Common myeloid progenitor, CD34-positive (primary cell): ENCODE results near the gene BBX.
A peak's percentile ranks its signal among the peaks of the same experiment; 100 is the strongest.
"Not testable (repeated sequence)": the region's sequence is repeated elsewhere in the genome, so short reads cannot be mapped to it uniquely, and the experiment has no call there.

ENCODE experiments used
- CTCF ChIA-PET: fragments of 350-600 bp; sonication (Branson Sonifier 250); formaldehyde crosslinking; loops from one replicate; lab custom pipeline; 2021; ENCODE audit warnings: antibody characterized with exemption; lab: Charles Lee
- POLR2A ChIA-PET: fragments of 350-600 bp; sonication (Branson Sonifier 250); formaldehyde crosslinking; loops from one replicate; lab custom pipeline; 2021; ENCODE audit warnings: antibody characterized with exemption; lab: Charles Lee
- DNase-seq, 3 donors: peaks; one replicate each; pipeline versions ENCODE4 v3.0.0 to v3.0.0-alpha.2; 2013
- H3K27ac ChIP-seq, 2 experiments: 1 replicate in 1 of 2; 2 replicates in 1 of 2; pipeline ENCODE4 v1.7.0; 2013; ENCODE audit warnings: inconsistent platforms in 2 of 2, low read length in 2 of 2, mild to moderate bottlenecking in 2 of 2, low read depth in 1 of 2, moderate library complexity in 1 of 2; ENCODE audit not compliant: severe bottlenecking in 2 of 2, insufficient read depth in 1 of 2, poor library complexity in 1 of 2
- H3K27me3 ChIP-seq, 5 experiments: replicated peaks in 2 of 5; 1 replicate in 3 of 5; 2 replicates in 2 of 5; pipeline versions ENCODE4 v1.6.1 to v1.7.0; 2013; ENCODE audit warnings: low read length in 4 of 5, mild to moderate bottlenecking in 2 of 5, moderate library complexity in 2 of 5, inconsistent platforms in 1 of 5; ENCODE audit not compliant: insufficient read depth in 5 of 5, control insufficient read depth in 4 of 5
- H3K36me3 ChIP-seq, 4 experiments: 1 replicate in 2 of 4; 2 replicates in 2 of 4; pipeline versions ENCODE4 v1.6.1 to v1.7.0; 2013; ENCODE audit warnings: low read length in 3 of 4, control low read depth in 1 of 4, mild to moderate bottlenecking in 1 of 4; ENCODE audit not compliant: control insufficient read depth in 4 of 4, insufficient read depth in 4 of 4
- H3K4me1 ChIP-seq, 4 experiments: 1 replicate in 3 of 4; 2 replicates in 1 of 4; pipeline versions ENCODE4 v1.6.1 to v1.7.1; 2013; ENCODE audit warnings: low read length in 3 of 4, mild to moderate bottlenecking in 3 of 4, control low read depth in 1 of 4, inconsistent platforms in 1 of 4, moderate library complexity in 1 of 4; ENCODE audit not compliant: control insufficient read depth in 4 of 4, insufficient read depth in 4 of 4; ENCODE audit errors: control extremely low read depth in 1 of 4
- H3K4me3 ChIP-seq, 7 experiments: 1 replicate in 4 of 7; 2 replicates in 3 of 7; pipeline versions ENCODE4 v1.5.1 to v1.7.0; 2013; ENCODE audit warnings: mild to moderate bottlenecking in 7 of 7, low read length in 6 of 7, moderate library complexity in 6 of 7, inconsistent platforms in 2 of 7, low read depth in 2 of 7, control low read depth in 1 of 7; ENCODE audit not compliant: insufficient read depth in 4 of 7, control insufficient read depth in 1 of 7; ENCODE audit errors: extremely low read depth in 1 of 7
- H3K9me3 ChIP-seq, 5 experiments: 1 replicate in 4 of 5; 2 replicates in 1 of 5; pipeline versions ENCODE4 v1.6.1 to v1.7.1; 2013; ENCODE audit warnings: low read length in 4 of 5, mild to moderate bottlenecking in 2 of 5, inconsistent platforms in 1 of 5, low read depth in 1 of 5, moderate library complexity in 1 of 5; ENCODE audit not compliant: control insufficient read depth in 4 of 5, insufficient read depth in 2 of 5; ENCODE audit errors: control extremely low read depth in 1 of 5
- WGBS: methylation state at CpG from one replicate; pipeline ENCODE4 v1.1.5; 2013; ENCODE audit not compliant: insufficient coverage; 5-methylcytosine and 5-hydroxymethylcytosine counted together

BBX gene

GRCh38 chr3:107690522-107691138 is 167.9 kb downstream of the BBX start:
- Histone ChIP-seq H3K4me3 (no peak overlapping the region), H3K36me3 (no peaks in the 10 kb centered on the region), H3K27me3 (no peaks in the 10 kb centered on the region), H3K4me1 (no peaks in the 10 kb centered on the region), H3K9me3 (no peaks in the 10 kb centered on the region), H3K27ac (no peak overlapping the region)
- DNase-seq = peak; percentile 72 to 88 (median 86)
- CTCF ChIA-PET = interaction anchor here (0.6 to 9.0 kb wide), 10 partner anchors 14 to 156 kb away, joined by 3 to 64 read pairs (median 3); no protein-coding TSS in a partner anchor
- POLR2A ChIA-PET = interaction anchor here (0.6 kb wide), 1 partner anchor 402 kb away, joined by 4 read pairs; no protein-coding TSS in a partner anchor
- no CpG with 5 or more reads among the region's 2 CpGs for WGBS

GRCh38 chr3:107691984-107692383 is 169.2 kb downstream of the BBX start:
- 100% methylated on average over 3 of the region's 5 CpGs for WGBS
- H3K27me3 ChIP-seq, CTCF ChIA-PET, DNase-seq, H3K27ac ChIP-seq, POLR2A ChIA-PET, H3K36me3 ChIP-seq, H3K4me1 ChIP-seq, H3K9me3 ChIP-seq, H3K4me3 ChIP-seq: not testable (repeated sequence)

GRCh38 chr3:107697348-107697747 is 174.6 kb downstream of the BBX start:
- no CpG with 5 or more reads among the region's 6 CpGs for WGBS
- H3K4me3 ChIP-seq = peak overlapping the region in 2 of 7 experiments; percentile 26 to 48
- POLR2A ChIA-PET = not testable (repeated sequence)

GRCh38 chr3:107697855-107698254 is 175.1 kb downstream of the BBX start:
- 78% methylated on average over 19 of the region's 23 CpGs for WGBS
- CTCF ChIA-PET = interaction anchor here (0.9 to 2.0 kb wide), 3 partner anchors 9 to 23 kb away, joined by 3 to 5 read pairs (median 4); no protein-coding TSS in a partner anchor
- H3K27ac ChIP-seq, H3K27me3 ChIP-seq, H3K36me3 ChIP-seq, H3K4me1 ChIP-seq, POLR2A ChIA-PET, H3K9me3 ChIP-seq: not testable (repeated sequence)
- DNase-seq = peak in 1 of 3 donors; percentile 24
- peak overlapping the region in 4 of 7 experiments; percentile 26 to 74 (median 42) for H3K4me3 ChIP-seq

More at GRCh38 chr3:107697348-107697747, 174.6 kb downstream of the BBX start:
- H3K27me3 ChIP-seq, DNase-seq, H3K27ac ChIP-seq, H3K4me1 ChIP-seq, H3K9me3 ChIP-seq, H3K36me3 ChIP-seq, CTCF ChIA-PET: not testable (repeated sequence)

- ChIA-PET POLR2A (no interaction called here), CTCF (interaction anchor here (1.0 to 2.0 kb wide), 3 partner anchors 11 to 25 kb away, joined by 3 to 5 read pairs (median 4); no protein-coding TSS in a partner anchor)
- Histone ChIP-seq H3K36me3 (peaks cover 0 to 4% (median 1%) of the 10 kb centered on the region in 4 experiments), H3K4me3 (no peak overlapping the region), H3K27ac (no peak overlapping the region), H3K4me1 (no peaks in the 10 kb centered on the region), H3K9me3 (no peaks in the 10 kb centered on the region), H3K27me3 (no peaks in the 10 kb centered on the region)
- DNase-seq = no peak
- WGBS = 100% methylated on average over 2 of the region's 2 CpGs
These were observed 176.9 kb downstream of the BBX start for GRCh38 chr3:107699682-107700081.

GRCh38 chr3:107701299-107701698 is 178.5 kb downstream of the BBX start:
- Histone ChIP-seq H3K27me3 (no peaks in the 10 kb centered on the region), H3K4me1 (no peaks in the 10 kb centered on the region), H3K27ac (no peak overlapping the region), H3K36me3 (peaks cover 0 to 6% (median 1%) of the 10 kb centered on the region in 4 experiments), H3K4me3 (no peak overlapping the region), H3K9me3 (no peaks in the 10 kb centered on the region)
- WGBS = no CpG with 5 or more reads among the region's 2 CpGs
- POLR2A ChIA-PET = interaction anchor here (0.6 kb wide), 1 partner anchor 63 kb away, joined by 4 read pairs; no protein-coding TSS in a partner anchor
- no peak for DNase-seq
- CTCF ChIA-PET = interaction anchor here (1.6 kb wide), 2 partner anchors 9 to 40 kb away, joined by 3 to 5 read pairs; no protein-coding TSS in a partner anchor

- H3K27ac ChIP-seq = no peak overlapping the region
- CTCF ChIA-PET = interaction anchor here (1.0 kb wide), 1 partner anchor 12 kb away, joined by 3 read pairs; no protein-coding TSS in a partner anchor
- H3K9me3 ChIP-seq = no peaks in the 10 kb centered on the region
- H3K27me3 ChIP-seq = no peaks in the 10 kb centered on the region
- POLR2A ChIA-PET = no interaction called here
- 100% methylated on average over 1 of the region's 1 CpG for whole genome bisulfite sequencing
- no peaks in the 10 kb centered on the region for H3K4me1 ChIP-seq
- H3K36me3 ChIP-seq = peaks cover 0 to 6% (median under 1%) of the 10 kb centered on the region in 4 experiments
- no peak overlapping the region for H3K4me3 ChIP-seq
- DNase-seq = no peak
These were observed 181.7 kb downstream of the BBX start for GRCh38 chr3:107704477-107704876.
